HepG2 (cell line): ENCODE measurements around the gene NDUFB4. TPM values are rescaled to one million over a fixed set of nuclear protein-coding genes. Genes with fewer than 3 reads are reported as not detected.

Source experiments
- ATAC-seq: fragments of 200-7000 bp; cut with Tn5 transposase; 3 replicates; pipeline ENCODE4 v1.9.1; 2020; ENCODE audit warnings: mild to moderate bottlenecking, moderate library complexity
- BruUV-seq: library from RNA; stranded (reverse); fragments of 400-500 nt; replicated peaks from 2 replicates; lab custom pipeline; 2021; lab: Mats Ljungman, UMichigan
- CTCF ChIA-PET: fragments of 300-600 bp; formaldehyde crosslinking; extraction: SDS; loops from one replicate; lab custom pipeline; 2021; ENCODE audit warnings: low total read pairs, inconsistent platforms, low intra/inter-chr PET ratio; lab: Yijun Ruan, JAX
- POLR2A ChIA-PET: fragments of 350-600 bp; sonication (Branson Sonifier 250); formaldehyde crosslinking; loops from one replicate; lab custom pipeline; 2020; ENCODE audit warnings: antibody characterized with exemption, inconsistent platforms; lab: Yijun Ruan, JAX
- DNase-seq: peaks from one replicate; pipeline ENCODE4 v3.0.0-alpha.2; 2015; ENCODE audit warnings: low spot score
- FAIRE-seq: peaks from 3 replicates; lab custom pipeline; 2011; peaks lifted over from hg19 to GRCh38; lab: Jason Lieb, UNC
- H2AFZ ChIP-seq: one replicate; pipeline ENCODE4 v1.6.1; 2011; ENCODE audit warnings: low read length, inconsistent platforms
- H3K27ac ChIP-seq: fragments of 300-600 bp; 3 replicates; pipeline ENCODE4 v1.8.0; 2011; ENCODE audit warnings: mixed run types, mild to moderate bottlenecking, mixed read lengths, low read length, inconsistent platforms; ENCODE audit not compliant: insufficient read depth; ENCODE audit errors: extremely low read length
- H3K27me3 ChIP-seq, 2 experiments: fragments of 200-600 bp in 1 of 2; 2 replicates in 1 of 2; 3 replicates in 1 of 2; pipeline versions ENCODE4 v1.6.0 to v1.8.0; 2011; ENCODE audit warnings: low read length in 2 of 2, mild to moderate bottlenecking in 2 of 2, moderate library complexity in 2 of 2, inconsistent platforms in 1 of 2; ENCODE audit not compliant: insufficient read depth in 2 of 2, control insufficient read depth in 1 of 2
- H3K36me3 ChIP-seq, 2 experiments: fragments of 200-600 bp in 1 of 2; replicated peaks in 1 of 2; 2 replicates in 1 of 2; 3 replicates in 1 of 2; pipeline versions ENCODE4 v1.5.1 to v1.8.0; 2011; ENCODE audit warnings: low read length in 2 of 2, inconsistent platforms in 1 of 2; ENCODE audit not compliant: insufficient read depth in 2 of 2, control insufficient read depth in 1 of 2
- H3K4me1 ChIP-seq: 2 replicates; pipeline ENCODE4 v1.5.1; 2012; ENCODE audit warnings: low read length, inconsistent platforms; ENCODE audit not compliant: insufficient read depth
- H3K4me2 ChIP-seq: 2 replicates; pipeline ENCODE4 v1.6.0; 2011; ENCODE audit warnings: low read depth, low read length, inconsistent platforms
- H3K4me3 ChIP-seq, 3 experiments: fragments of 200-600 bp in 1 of 3; sonication (generic), shearing (Covaris generic) in 1 of 3; replicated peaks in 1 of 3; 2 replicates each; pipeline ENCODE4 v1.5.1; 2011 to 2016; ENCODE audit warnings: low read length in 3 of 3, inconsistent platforms in 2 of 3, low read depth in 2 of 3, mild to moderate bottlenecking in 2 of 3, control low read depth in 1 of 3, mixed read lengths in 1 of 3; ENCODE audit not compliant: insufficient read depth in 1 of 3
- H3K79me2 ChIP-seq: one replicate; pipeline ENCODE4 v1.6.1; 2011; ENCODE audit warnings: low read length, inconsistent platforms; ENCODE audit not compliant: insufficient read depth
- H3K9ac ChIP-seq: 2 replicates; pipeline ENCODE4 v1.6.0; 2011; ENCODE audit warnings: mild to moderate bottlenecking, low read depth, low read length, inconsistent platforms; ENCODE audit not compliant: insufficient read depth
- H3K9me3 ChIP-seq: 2 replicates; pipeline ENCODE4 v1.5.1; 2012; ENCODE audit warnings: mild to moderate bottlenecking, low read length
- H4K20me1 ChIP-seq: 2 replicates; pipeline ENCODE4 v1.6.0; 2011; ENCODE audit warnings: inconsistent platforms, mild to moderate bottlenecking, low read length, moderate library complexity; ENCODE audit not compliant: insufficient read depth
- ARID5B ChIP-seq: IDR thresholded peaks from 2 replicates; pipeline ENCODE4 v1.4.0; 2020; ENCODE audit warnings: mild to moderate bottlenecking, missing genetic modification reagents
- CAMTA2 ChIP-seq: sonication (generic); formaldehyde crosslinking; IDR thresholded peaks from 2 replicates; pipeline ENCODE4 v1.4.0; 2020; ENCODE audit warnings: mild to moderate bottlenecking, missing genetic modification reagents, borderline replicate concordance
- MED13 ChIP-seq: sonication (generic); formaldehyde crosslinking; IDR thresholded peaks from 2 replicates; pipeline ENCODE4 v1.5.0; 2020; ENCODE audit warnings: missing genetic modification reagents
- WGBS: methylation state at CpG from one replicate; pipeline ENCODE4 v1.1.6; 2017; ENCODE audit warnings: low lambda C conversion rate; 5-methylcytosine and 5-hydroxymethylcytosine counted together
- in situ Hi-C: cut with HindIII; loops from 2 replicates; pipeline ENCODE4 v1.10.0; 2017; ENCODE audit warnings: low pct_unique_long_range_greater_than_20kb; ENCODE audit not compliant: extremely low pct_ligation_motif_present
- intact Hi-C: fragments of 100-400 bp; cut with micrococcal nuclease; formaldehyde crosslinking; loops from one replicate; pipeline ENCODE4 v1.10.0; 2022; ENCODE audit not compliant: unreplicated experiment
- polyA plus RNA-seq, 8 experiments: library from polyadenylated mRNA; depleted of rRNA in 3 of 8; stranded (reverse) in 7 of 8; unstranded in 1 of 8; fragments of >200 nt; fragmentation: Illumina TruSeq in 4 of 8; extraction: Trizol in 4 of 8; gene quantifications; 2 replicates each; pipeline versions ENCODE4 v1.2.1 to v1.2.3, GENCODE V29; 2011 to 2016; ENCODE audit warnings: low read depth in 4 of 8, missing spikeins in 1 of 8, mixed read lengths in 1 of 8; ENCODE audit not compliant: insufficient read depth in 1 of 8
- total RNA-seq, 5 experiments: library from RNA; depleted of rRNA; stranded (reverse); fragments of >200 nt; fragmentation: Illumina TruSeq; extraction: Trizol; gene quantifications; 2 replicates each; pipeline ENCODE4 v1.2.3, GENCODE V29; 2016; ENCODE audit warnings: low read depth in 1 of 5

NDUFB4 gene
- total and polyA plus RNA-seq, 2 of the 13 experiments (the other 11 are each of a cell fraction or from before 2014, with no cell fraction given): 115 to 116 TPM

DNA sequence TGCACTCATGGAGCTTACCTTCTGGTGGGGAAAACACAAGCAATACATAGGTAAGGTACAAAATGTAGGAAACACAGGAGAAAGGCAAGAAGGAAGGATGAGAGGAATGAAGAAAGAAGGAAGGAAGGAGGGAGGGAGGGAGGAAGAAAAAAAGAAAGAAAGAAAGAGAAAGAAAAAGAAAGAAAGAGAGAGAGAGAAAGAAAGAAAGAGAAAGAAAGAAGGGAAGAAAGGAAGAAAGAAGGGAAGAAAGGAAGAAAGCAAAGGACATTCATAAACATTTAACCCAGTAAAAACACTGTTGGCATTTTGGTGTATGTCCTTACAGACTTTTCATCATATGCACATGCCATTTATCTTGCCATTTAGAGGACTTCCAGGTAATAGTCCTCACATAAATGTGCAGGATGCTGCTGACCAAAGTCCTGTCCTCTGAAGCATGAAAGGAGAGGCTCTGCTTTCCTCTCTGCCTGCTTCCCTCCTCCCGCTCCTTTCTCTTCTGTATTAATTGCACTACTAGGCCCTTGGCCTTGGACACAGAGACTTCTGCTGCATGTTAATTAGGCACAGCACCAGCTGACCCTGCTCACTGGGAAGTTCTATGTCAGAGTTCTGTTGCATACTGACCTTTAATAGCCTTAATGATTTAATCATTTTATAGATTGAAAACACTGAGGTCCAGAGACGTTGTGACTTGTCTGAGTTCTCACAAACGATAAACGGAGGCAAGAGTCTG, 29.7 kb upstream of the NDUFB4 start:
- in situ Hi-C loops (no loop called here), intact Hi-C loops (no loop called here)
- Histone ChIP-seq H3K27ac (no peak overlapping the region), H3K4me2 (no peak overlapping the region), H3K9ac (no peak overlapping the region), H2AFZ (no peak overlapping the region), H3K4me1 (peaks cover 5% of the 10 kb centered on the region; the same call in 1 of the 2 replicates), H4K20me1 (no peaks in the 10 kb centered on the region), H3K36me3 (no peaks in the 10 kb centered on the region), H3K79me2 (no peaks in the 10 kb centered on the region), H3K27me3 (0 out of 5 replicates have a peak, but pooled peaks cover 2 to 3% of the 10 kb centered on the region in 2 experiments), H3K4me3 (no peak overlapping the region)
- FAIRE-seq (no peak), DNase-seq (no peak)
- POLR2A ChIA-PET: interaction anchor here (1.7 kb wide), 1 partner anchor 29 kb away, joined by 5 read pairs; the partner anchor contains the start of gene NDUFB4
- BruUV-seq: no TSS peak
- CTCF ChIA-PET: no interaction called here
- WGBS: 21% methylated on average over 4 of the region's 4 CpGs
- TF ChIP-seq CAMTA2 (no peak), MED13 (CRISPR knock-in tag) (no peak), ARID5B (no peak)
- TF ChIP-seq, all 625 proteins: peak for 0
- ATAC-seq: no peak
- H3K9me3 ChIP-seq: no peaks in the 10 kb centered on the region
